ENCODE measurements around the gene RHBDD2. TPM values are rescaled to one million over a fixed set of nuclear protein-coding genes. Genes with fewer than 3 reads are reported as not detected.

The RHBDD2 gene
- total RNA-seq, 1 donor from 2014 or later = 50.7 TPM

DNA sequence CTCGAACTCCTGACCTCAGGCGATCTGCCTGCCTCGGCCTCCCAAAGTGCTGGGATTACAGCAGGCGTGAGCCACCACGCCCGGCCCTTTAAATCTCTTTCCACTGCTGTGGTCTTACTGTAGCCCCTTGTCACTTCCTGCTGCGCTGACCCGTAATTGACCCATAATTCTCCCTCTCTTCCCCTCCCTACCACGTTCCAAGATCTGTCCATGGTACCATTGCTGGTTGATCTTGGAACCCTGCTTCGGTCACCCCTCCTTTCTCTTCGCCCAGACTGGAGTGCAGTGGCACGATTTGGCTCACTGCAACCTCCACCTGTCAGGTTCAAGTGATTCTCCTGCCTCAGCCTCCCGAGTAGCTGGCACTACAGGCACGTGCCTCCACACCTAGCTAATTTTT, 42.6 kb downstream of the RHBDD2 start:
- Mint-ChIP-seq H3K36me3 (ENCODE audit: low read depth, unreplicated experiment) (no peaks in the 10 kb centered on the region), H3K9me3 (ENCODE audit: unreplicated experiment) (no peaks in the 10 kb centered on the region), H3K27ac (ENCODE audit: unreplicated experiment) (no peak overlapping the region), H3K27me3 (ENCODE audit: unreplicated experiment) (peaks cover 4% of the 10 kb centered on the region), H3K4me3 (ENCODE audit: unreplicated experiment) (no peak overlapping the region), H3K4me1 (ENCODE audit: unreplicated experiment) (no peaks in the 10 kb centered on the region)
- TF ChIP-seq, protein P1, sequence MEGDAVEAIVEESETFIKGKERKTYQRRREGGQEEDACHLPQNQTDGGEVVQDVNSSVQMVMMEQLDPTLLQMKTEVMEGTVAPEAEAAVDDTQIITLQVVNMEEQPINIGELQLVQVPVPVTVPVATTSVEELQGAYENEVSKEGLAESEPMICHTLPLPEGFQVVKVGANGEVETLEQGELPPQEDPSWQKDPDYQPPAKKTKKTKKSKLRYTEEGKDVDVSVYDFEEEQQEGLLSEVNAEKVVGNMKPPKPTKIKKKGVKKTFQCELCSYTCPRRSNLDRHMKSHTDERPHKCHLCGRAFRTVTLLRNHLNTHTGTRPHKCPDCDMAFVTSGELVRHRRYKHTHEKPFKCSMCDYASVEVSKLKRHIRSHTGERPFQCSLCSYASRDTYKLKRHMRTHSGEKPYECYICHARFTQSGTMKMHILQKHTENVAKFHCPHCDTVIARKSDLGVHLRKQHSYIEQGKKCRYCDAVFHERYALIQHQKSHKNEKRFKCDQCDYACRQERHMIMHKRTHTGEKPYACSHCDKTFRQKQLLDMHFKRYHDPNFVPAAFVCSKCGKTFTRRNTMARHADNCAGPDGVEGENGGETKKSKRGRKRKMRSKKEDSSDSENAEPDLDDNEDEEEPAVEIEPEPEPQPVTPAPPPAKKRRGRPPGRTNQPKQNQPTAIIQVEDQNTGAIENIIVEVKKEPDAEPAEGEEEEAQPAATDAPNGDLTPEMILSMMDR (IDR thresholded peaks at IDR 0.05; ENCODE audit: unreplicated experiment) = no peak
- DNase-seq (ENCODE audit: low spot score) = no peak

DNA sequence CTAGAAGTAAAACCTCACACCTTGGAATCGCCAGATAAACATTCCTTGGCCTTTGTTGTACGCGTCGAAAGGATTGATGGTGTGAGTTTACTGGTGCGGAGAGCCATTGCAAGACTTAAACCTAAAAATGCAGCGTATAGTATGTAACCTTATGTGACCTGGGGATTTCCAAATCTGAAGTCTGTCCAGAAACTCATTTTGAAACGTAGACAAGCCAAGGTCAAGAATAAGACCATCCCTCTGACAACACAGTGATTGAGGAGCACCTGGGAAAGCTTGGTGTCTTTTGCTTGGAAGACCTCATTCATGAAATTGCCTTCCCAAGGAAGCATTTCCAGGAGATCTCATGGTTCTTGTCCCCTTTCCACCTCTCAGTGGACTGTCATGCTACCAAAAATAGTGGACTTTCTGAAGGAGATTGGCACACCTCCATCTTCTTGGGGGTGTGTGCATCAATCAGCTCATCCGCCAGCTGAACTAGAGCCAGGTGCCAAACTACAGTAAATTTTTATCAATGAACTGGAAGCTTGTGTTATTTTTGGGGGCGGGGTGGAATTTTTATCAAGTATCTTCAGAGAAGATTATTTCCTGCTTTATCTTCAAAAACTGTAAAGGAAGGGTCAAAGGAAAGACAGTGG, 44.3 kb downstream of the RHBDD2 start:
- Mint-ChIP-seq H3K4me3 (ENCODE audit: unreplicated experiment) (no peak overlapping the region), H3K9me3 (ENCODE audit: unreplicated experiment) (no peaks in the 10 kb centered on the region), H3K27me3 (ENCODE audit: unreplicated experiment) (peaks cover 4% of the 10 kb centered on the region), H3K27ac (ENCODE audit: unreplicated experiment) (no peak overlapping the region), H3K4me1 (ENCODE audit: unreplicated experiment) (no peaks in the 10 kb centered on the region), H3K36me3 (ENCODE audit: low read depth, unreplicated experiment) (no peaks in the 10 kb centered on the region)
- TF ChIP-seq, protein P1 (IDR thresholded peaks at IDR 0.05; ENCODE audit: unreplicated experiment) = no peak
- DNase-seq (ENCODE audit: low spot score) = no peak

DNA sequence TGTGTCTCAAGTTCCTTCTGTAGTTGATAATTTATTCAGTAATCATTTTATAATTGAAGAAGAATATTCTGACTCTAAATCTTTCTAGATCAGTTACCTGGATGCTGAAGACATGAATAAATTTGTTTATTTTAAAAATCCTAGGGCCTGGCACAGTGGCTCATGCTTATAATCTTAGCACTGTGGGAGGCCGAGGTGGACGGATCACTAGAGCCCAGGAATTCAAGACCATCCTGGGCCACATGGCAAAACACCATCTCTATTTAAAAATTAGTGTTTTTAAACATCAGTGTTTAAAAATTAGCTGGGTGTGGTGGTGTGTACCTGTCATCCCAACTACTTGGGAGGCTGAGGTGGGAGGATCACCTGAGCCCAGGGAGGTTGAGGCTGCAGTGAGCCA, 45.4 kb downstream of the RHBDD2 start:
- no peaks in the 10 kb centered on the region for H3K36me3 Mint-ChIP-seq (ENCODE audit: low read depth, unreplicated experiment)
- no peaks in the 10 kb centered on the region for H3K9me3 Mint-ChIP-seq (ENCODE audit: unreplicated experiment)
- no peak overlapping the region for H3K27ac Mint-ChIP-seq (ENCODE audit: unreplicated experiment)
- TF ChIP-seq, protein P1 (IDR thresholded peaks at IDR 0.05; ENCODE audit: unreplicated experiment) = no peak
- no peaks in the 10 kb centered on the region for H3K27me3 Mint-ChIP-seq (ENCODE audit: unreplicated experiment)
- no peak for DNase-seq (ENCODE audit: low spot score)
- no peak overlapping the region for H3K4me3 Mint-ChIP-seq (ENCODE audit: unreplicated experiment)
- H3K4me1 Mint-ChIP-seq (ENCODE audit: unreplicated experiment) = no peaks in the 10 kb centered on the region

DNA sequence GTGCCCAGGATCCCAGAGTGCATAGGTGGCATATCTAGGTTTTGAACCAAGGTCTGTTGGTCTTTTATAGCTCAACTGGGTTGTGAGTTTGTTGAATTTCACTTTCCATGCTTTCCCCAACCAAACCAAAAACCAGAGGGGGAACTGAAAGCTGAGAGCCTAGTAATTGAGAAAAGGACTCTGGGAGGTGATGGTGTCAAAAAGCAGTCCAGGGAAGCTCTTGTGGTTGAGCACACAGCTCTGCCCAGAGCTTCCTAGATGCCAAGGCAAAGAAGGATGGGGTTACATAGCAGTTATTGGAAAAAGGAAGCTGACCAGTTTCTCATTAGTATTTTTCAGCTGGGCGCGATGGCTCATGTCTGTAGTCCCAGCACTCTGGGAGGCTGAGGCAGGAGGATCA, 46.1 kb downstream of the RHBDD2 start:
- Mint-ChIP-seq H3K36me3 (ENCODE audit: low read depth, unreplicated experiment) (no peaks in the 10 kb centered on the region), H3K27me3 (ENCODE audit: unreplicated experiment) (no peaks in the 10 kb centered on the region), H3K27ac (ENCODE audit: unreplicated experiment) (no peak overlapping the region), H3K9me3 (ENCODE audit: unreplicated experiment) (no peaks in the 10 kb centered on the region), H3K4me3 (ENCODE audit: unreplicated experiment) (no peak overlapping the region), H3K4me1 (ENCODE audit: unreplicated experiment) (no peaks in the 10 kb centered on the region)
- DNase-seq (ENCODE audit: low spot score) = no peak
- TF ChIP-seq, protein P1 (IDR thresholded peaks at IDR 0.05; ENCODE audit: unreplicated experiment) = no peak

DNA sequence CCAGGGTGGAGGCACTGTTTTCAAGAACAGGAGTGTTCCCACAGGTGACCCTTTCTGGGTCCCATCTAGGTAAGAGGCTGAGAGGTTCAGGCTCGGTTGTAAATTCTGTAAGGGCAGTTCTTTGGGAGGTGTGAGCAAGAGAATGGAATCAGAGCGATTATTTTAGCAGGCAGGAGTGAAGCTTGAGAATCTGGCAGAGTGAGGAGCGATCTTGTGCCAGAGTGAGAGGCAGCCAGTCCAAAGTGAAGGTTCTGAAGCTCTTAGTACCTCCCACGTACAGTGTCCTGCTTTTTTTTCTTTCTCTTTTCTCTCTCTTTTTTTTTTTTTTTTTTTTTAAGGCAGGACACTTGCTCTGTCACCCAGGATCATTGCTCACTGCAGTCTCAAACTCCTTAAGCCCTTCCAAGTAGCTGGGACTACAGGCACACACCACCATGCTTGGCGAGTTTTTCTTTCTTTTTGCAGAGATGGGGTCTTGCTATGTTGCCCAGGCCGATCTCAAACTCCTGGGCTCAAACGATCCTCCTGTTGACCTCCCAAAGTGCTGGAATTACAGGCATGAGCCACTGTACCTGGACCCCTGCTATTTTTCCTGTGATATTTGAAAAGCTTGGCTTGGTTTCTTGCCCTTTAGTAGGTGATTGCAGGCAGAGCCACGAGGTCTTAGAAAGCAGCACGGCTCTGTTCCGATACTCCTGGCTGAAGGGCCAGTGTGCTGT, 47.0 kb downstream of the RHBDD2 start:
- H3K9me3 Mint-ChIP-seq (ENCODE audit: unreplicated experiment) = no peaks in the 10 kb centered on the region
- TF ChIP-seq, protein P1 (IDR thresholded peaks at IDR 0.05; ENCODE audit: unreplicated experiment) = no peak
- DNase-seq (ENCODE audit: low spot score) = no peak
- H3K4me1 Mint-ChIP-seq (ENCODE audit: unreplicated experiment) = no peaks in the 10 kb centered on the region
- no peak overlapping the region for H3K4me3 Mint-ChIP-seq (ENCODE audit: unreplicated experiment)
- H3K27me3 Mint-ChIP-seq (ENCODE audit: unreplicated experiment) = no peaks in the 10 kb centered on the region
- no peaks in the 10 kb centered on the region for H3K36me3 Mint-ChIP-seq (ENCODE audit: low read depth, unreplicated experiment)
- no peak overlapping the region for H3K27ac Mint-ChIP-seq (ENCODE audit: unreplicated experiment)

Data from endothelial cell (in vitro differentiated cells).